Measurements from ENCODE around the gene ZMIZ2.
A peak's percentile ranks its signal among the peaks of the same experiment; 100 is the strongest.
"Not testable (repeated sequence)": the region's sequence is repeated elsewhere in the genome, so short reads cannot be mapped to it uniquely, and the experiment has no call there.

Gene ZMIZ2

DNA sequence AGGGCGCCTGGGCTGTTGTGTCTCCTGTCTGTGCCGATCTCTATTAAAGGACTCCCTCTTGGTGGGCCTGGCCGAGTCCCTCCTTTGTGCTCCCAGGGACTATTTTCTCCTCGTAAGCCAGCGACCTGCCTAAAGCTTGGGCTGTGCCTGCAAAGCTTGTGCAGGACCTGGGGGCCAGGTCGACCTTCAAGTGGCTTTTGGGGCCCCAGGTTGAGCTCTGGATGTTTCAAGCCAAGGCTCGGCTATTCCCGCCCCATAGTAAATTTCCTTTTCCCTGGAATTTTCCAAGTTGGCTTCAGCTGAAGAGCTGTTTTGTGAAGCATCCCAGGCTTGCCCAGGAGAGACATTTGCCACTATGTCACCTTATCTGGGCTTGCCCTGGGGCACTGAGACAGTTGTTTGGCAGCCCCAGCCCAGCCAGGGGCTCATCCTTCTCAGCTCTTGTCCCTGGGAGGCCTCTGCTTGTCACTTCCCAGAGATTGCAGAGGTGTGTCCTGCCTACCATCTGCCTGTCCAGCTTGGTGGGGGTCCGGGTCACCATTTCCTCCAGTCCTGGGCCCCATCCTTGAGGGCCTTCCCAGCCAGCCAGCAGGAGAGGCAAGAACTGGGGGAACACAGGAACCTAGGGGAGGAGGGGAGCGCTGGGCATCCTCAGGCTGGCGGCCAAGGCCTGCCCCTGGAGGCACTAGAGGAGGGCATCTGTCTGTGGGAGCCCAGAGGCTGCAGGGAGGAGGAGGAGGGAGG lies 20.2 kb downstream of the ZMIZ2 start:
- H3K27me3 ChIP-seq (ENCODE audit: control insufficient read depth, insufficient read depth, low read length), result no peaks in the 10 kb centered on the region
- no peak overlapping the region for H3K9ac ChIP-seq (ENCODE audit: low read depth, low read length)
- peaks cover 36% of the 10 kb centered on the region for H3K36me3 ChIP-seq (ENCODE audit: insufficient read depth, low read length)

GRCh38 chr7:44769376-44769775 lies 20.7 kb downstream of the ZMIZ2 start:
- H3K27me3 ChIP-seq (ENCODE audit: control insufficient read depth, insufficient read depth, low read length), result no peaks in the 10 kb centered on the region
- peaks cover 34% of the 10 kb centered on the region for H3K4me1 ChIP-seq (ENCODE audit: control insufficient read depth, insufficient read depth, low read length)
- no peak overlapping the region for H3K4me3 ChIP-seq (ENCODE audit: low read length)
- H3K4me2 ChIP-seq (ENCODE audit: low read length), result peak overlapping the region; percentile 53
- no peaks in the 10 kb centered on the region for H3K9me3 ChIP-seq (replicated peaks; ENCODE audit: low read length)
- H3K36me3 ChIP-seq (ENCODE audit: insufficient read depth, low read length), result peaks cover 31% of the 10 kb centered on the region
- H3K9ac ChIP-seq (ENCODE audit: low read depth, low read length), result no peak overlapping the region

More for the DNA sequence above, 20.2 kb downstream of the ZMIZ2 start:
- Histone ChIP-seq H3K4me2 (ENCODE audit: low read length) (peak overlapping the region; percentile 35), H3K4me3 (ENCODE audit: low read length) (no peak overlapping the region), H3K9me3 (replicated peaks; ENCODE audit: low read length) (no peaks in the 10 kb centered on the region), H3K4me1 (ENCODE audit: control insufficient read depth, insufficient read depth, low read length) (peaks cover 34% of the 10 kb centered on the region)

DNA sequence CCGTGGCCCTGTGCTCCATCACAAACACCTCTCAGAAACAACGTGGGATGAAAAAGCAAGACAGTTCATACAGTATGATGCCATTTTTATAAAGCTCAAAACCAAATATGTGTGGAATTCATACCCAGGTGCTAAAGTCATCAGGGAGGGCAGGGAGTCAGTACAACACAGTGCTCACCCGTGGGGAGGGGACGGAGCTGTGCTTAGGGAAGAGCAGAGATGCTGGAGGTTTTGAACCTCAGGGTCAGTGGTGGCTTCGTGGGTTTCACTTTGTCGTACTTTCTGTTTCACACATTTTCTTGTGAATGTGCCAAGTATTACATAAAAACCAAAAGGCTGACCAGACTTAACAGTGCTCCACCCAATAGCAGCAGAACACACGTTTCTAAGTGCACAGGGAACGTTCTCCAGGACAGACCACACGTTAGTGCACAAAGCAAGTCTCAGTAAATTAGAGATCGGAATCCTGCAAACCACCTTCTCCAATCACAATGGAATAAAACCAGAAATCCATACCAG lies 21.2 kb downstream of the ZMIZ2 start:
- H3K9me3 ChIP-seq (replicated peaks; ENCODE audit: low read length), result no peaks in the 10 kb centered on the region
- H3K36me3 ChIP-seq (ENCODE audit: insufficient read depth, low read length), result peaks cover 26% of the 10 kb centered on the region
- peaks cover 34% of the 10 kb centered on the region for H3K4me1 ChIP-seq (ENCODE audit: control insufficient read depth, insufficient read depth, low read length)
- H3K4me3 ChIP-seq (ENCODE audit: low read length), result no peak overlapping the region
- H3K9ac ChIP-seq (ENCODE audit: low read depth, low read length), result no peak overlapping the region
- H3K4me2 ChIP-seq (ENCODE audit: low read length), result peak overlapping the region; percentile 53
- H3K27me3 ChIP-seq (ENCODE audit: control insufficient read depth, insufficient read depth, low read length), result no peaks in the 10 kb centered on the region

DNA sequence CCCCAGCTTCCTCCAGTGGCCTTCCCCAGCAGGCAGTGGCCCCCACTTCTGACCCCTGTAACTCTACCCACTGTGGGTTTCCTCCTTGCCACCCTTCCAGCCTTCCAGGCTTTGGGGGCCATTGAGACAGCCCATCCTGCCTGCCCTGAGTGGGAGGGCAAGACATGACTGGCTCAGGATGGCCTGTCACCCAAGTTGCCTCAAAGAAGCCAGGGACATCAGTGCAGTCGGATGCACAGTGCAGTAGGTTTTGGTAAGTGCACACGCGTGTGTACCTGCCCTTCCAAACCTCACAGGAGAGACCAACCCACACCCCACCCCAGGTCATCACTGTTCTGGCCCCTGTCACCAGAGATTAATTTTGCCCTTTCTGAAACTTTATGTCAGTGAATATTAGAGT lies 22.7 kb downstream of the ZMIZ2 start:
- Histone ChIP-seq H3K27me3 (ENCODE audit: control insufficient read depth, insufficient read depth, low read length) (no peaks in the 10 kb centered on the region), H3K36me3 (ENCODE audit: insufficient read depth, low read length) (peaks cover 15% of the 10 kb centered on the region), H3K4me1 (ENCODE audit: control insufficient read depth, insufficient read depth, low read length) (peaks cover 34% of the 10 kb centered on the region), H3K4me2 (ENCODE audit: low read length) (no peak overlapping the region), H3K9me3 (replicated peaks; ENCODE audit: low read length) (no peaks in the 10 kb centered on the region), H3K9ac (ENCODE audit: low read depth, low read length) (no peak overlapping the region), H3K4me3 (ENCODE audit: low read length) (no peak overlapping the region)

DNA sequence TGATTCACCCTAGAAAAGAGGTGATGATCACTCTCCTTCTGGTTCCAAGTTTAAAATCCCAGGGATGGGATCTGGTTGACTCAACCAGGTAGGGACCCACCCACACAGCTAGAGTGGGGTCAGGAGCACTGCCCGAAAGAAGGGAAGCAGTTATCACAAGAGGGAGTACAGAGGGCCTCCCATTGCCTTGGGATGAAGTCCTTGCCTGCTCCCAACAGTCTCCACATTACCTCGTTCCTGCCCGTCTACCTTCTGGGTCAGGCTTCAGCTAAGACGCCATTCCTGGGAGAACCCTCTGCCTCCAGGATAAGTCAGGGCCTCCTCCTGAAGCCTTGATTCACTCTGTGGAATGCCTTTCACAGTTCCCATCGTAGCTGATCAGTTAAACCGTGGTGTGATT lies 23.8 kb downstream of the ZMIZ2 start:
- no peak overlapping the region for H3K9ac ChIP-seq (ENCODE audit: low read depth, low read length)
- no peaks in the 10 kb centered on the region for H3K9me3 ChIP-seq (replicated peaks; ENCODE audit: low read length)
- H3K4me1 ChIP-seq (ENCODE audit: control insufficient read depth, insufficient read depth, low read length), result peaks cover 29% of the 10 kb centered on the region
- no peak overlapping the region for H3K4me3 ChIP-seq (ENCODE audit: low read length)
- no peak overlapping the region for H3K4me2 ChIP-seq (ENCODE audit: low read length)
- H3K27me3 ChIP-seq (ENCODE audit: control insufficient read depth, insufficient read depth, low read length), result no peaks in the 10 kb centered on the region
- H3K36me3 ChIP-seq (ENCODE audit: insufficient read depth, low read length), result peaks cover 4% of the 10 kb centered on the region

DNA sequence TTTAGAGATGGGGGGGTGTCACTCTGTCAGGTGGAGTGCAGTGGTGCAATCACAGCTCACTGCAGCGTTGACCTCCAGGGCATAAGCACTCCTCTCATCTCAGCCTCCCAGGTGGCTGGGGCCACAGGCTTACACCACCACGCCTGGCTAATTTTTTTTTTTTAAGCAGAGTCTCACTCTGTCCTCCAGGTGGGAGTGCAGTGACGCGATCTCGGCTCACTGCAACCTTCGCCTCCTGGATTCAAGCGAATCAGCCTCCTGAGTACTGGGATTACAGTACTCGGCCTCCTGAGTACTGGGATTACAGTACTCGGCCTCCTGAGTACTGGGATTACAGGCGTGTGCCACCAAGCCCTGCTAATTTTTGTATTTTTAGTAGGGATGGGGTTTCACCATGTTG lies 24.2 kb downstream of the ZMIZ2 start:
- peaks cover 25% of the 10 kb centered on the region for H3K4me1 ChIP-seq (ENCODE audit: control insufficient read depth, insufficient read depth, low read length)
- no peaks in the 10 kb centered on the region for H3K27me3 ChIP-seq (ENCODE audit: control insufficient read depth, insufficient read depth, low read length)
- no peaks in the 10 kb centered on the region for H3K36me3 ChIP-seq (ENCODE audit: insufficient read depth, low read length)
- H3K9me3 ChIP-seq (replicated peaks; ENCODE audit: low read length), result no peaks in the 10 kb centered on the region
- no peak overlapping the region for H3K9ac ChIP-seq (ENCODE audit: low read depth, low read length)
- H3K4me2 ChIP-seq (ENCODE audit: low read length), result no peak overlapping the region
- no peak overlapping the region for H3K4me3 ChIP-seq (ENCODE audit: low read length)

- not testable (repeated sequence) for H3K4me1 ChIP-seq (ENCODE audit: control insufficient read depth, insufficient read depth, low read length); H3K4me2 ChIP-seq (ENCODE audit: low read length); H3K9me3 ChIP-seq (replicated peaks; ENCODE audit: low read length); H3K36me3 ChIP-seq (ENCODE audit: insufficient read depth, low read length); H3K27me3 ChIP-seq (ENCODE audit: control insufficient read depth, insufficient read depth, low read length); H3K9ac ChIP-seq (ENCODE audit: low read depth, low read length); H3K4me3 ChIP-seq (ENCODE audit: low read length)
Measured at GRCh38 chr7:44774486-44774885, 25.8 kb downstream of the ZMIZ2 start.

DNA sequence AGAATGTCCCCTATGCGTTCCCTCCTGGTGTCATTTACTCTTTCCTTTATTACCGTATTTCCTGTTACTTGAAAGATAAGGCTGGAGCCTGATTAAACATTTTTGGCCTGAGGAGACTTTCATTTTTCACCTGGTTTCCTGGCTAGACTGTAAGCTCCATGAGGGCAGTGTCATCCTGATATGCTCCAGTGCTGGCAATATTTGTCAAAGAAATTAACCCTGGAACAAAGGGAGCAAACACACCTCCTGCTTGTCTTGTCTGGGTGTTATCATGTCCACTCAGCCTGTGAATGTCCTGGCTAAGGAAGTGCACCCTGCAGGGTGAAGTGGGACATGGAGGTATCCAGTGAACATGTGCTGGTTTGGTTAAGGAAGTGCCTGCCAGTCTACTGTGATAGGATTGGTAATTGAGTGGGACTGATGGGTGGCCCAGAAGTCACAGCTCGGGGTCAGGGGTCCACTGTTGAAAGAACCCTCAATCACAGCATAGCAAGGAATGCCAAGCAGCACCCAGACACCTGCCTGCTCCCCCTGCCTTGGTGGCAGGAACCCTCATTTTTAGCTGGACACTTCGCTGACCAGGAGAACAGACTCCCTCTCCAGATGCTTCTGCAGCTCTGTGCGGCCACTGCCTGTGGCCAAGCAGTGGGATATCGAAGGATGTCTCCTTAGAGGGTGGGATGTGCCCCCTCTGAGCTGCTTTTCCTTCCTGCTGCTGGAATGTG lies 26.9 kb downstream of the ZMIZ2 start:
- no peak overlapping the region for H3K4me2 ChIP-seq (ENCODE audit: low read length)
- no peaks in the 10 kb centered on the region for H3K27me3 ChIP-seq (ENCODE audit: control insufficient read depth, insufficient read depth, low read length)
- H3K9ac ChIP-seq (ENCODE audit: low read depth, low read length), result no peak overlapping the region
- no peaks in the 10 kb centered on the region for H3K9me3 ChIP-seq (replicated peaks; ENCODE audit: low read length)
- H3K4me1 ChIP-seq (ENCODE audit: control insufficient read depth, insufficient read depth, low read length), result no peaks in the 10 kb centered on the region
- H3K4me3 ChIP-seq (ENCODE audit: low read length), result no peak overlapping the region
- H3K36me3 ChIP-seq (ENCODE audit: insufficient read depth, low read length), result no peaks in the 10 kb centered on the region

DNA sequence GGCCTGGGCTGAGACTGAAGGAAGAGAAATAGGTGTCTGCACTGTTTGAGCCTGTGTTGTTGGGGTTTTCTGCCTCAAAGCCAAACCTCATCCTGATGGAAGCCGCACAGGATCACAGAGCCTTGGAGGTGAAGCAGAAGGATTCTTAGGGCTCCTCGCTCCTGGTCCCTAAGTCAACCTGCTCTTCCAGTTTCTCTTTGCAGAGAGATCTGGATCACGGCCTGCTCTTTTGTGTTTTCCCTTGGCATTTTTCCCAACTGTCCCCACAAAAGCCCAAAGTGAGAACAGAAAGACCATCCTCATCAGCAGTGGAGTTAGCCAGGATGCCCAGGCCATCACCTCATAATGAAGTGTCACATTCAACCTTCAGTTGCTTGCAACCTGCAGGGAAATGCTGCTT lies 27.6 kb downstream of the ZMIZ2 start:
- Histone ChIP-seq H3K4me2 (ENCODE audit: low read length) (no peak overlapping the region), H3K4me3 (ENCODE audit: low read length) (no peak overlapping the region), H3K27me3 (ENCODE audit: control insufficient read depth, insufficient read depth, low read length) (no peaks in the 10 kb centered on the region), H3K4me1 (ENCODE audit: control insufficient read depth, insufficient read depth, low read length) (no peaks in the 10 kb centered on the region), H3K9me3 (replicated peaks; ENCODE audit: low read length) (no peaks in the 10 kb centered on the region), H3K9ac (ENCODE audit: low read depth, low read length) (no peak overlapping the region), H3K36me3 (ENCODE audit: insufficient read depth, low read length) (no peaks in the 10 kb centered on the region)

DNA sequence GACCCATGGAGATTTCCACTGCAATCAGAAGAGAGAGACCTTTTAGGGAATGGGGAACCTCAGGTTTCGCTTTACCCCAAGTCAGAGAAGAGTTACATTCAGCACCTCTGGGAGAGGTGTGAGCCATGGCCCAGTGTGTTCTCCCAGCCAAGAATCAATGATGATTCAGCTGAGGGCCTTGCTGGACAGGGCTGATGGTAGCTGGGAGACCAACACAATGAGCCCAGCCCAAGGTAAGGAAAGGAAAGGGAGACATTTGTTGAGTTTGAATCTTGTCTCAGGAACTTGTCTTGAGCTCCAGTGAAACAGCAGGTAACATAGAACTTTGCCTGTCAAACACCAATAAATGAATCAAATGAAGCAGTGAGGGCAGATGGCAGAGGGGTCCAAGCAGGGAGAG lies 33.8 kb downstream of the ZMIZ2 start:
- H3K4me2 ChIP-seq (ENCODE audit: low read length), result no peak overlapping the region
- H3K27me3 ChIP-seq (ENCODE audit: control insufficient read depth, insufficient read depth, low read length), result no peaks in the 10 kb centered on the region
- H3K4me3 ChIP-seq (ENCODE audit: low read length), result no peak overlapping the region
- no peak overlapping the region for H3K9ac ChIP-seq (ENCODE audit: low read depth, low read length)
- H3K36me3 ChIP-seq (ENCODE audit: insufficient read depth, low read length), result no peaks in the 10 kb centered on the region
- peaks cover 6% of the 10 kb centered on the region for H3K9me3 ChIP-seq (replicated peaks; ENCODE audit: low read length)
- H3K4me1 ChIP-seq (ENCODE audit: control insufficient read depth, insufficient read depth, low read length), result no peaks in the 10 kb centered on the region

GRCh38 chr7:44783407-44783806 lies 34.8 kb downstream of the ZMIZ2 start:
- Histone ChIP-seq H3K4me1 (ENCODE audit: control insufficient read depth, insufficient read depth, low read length) (no peaks in the 10 kb centered on the region), H3K4me2 (ENCODE audit: low read length) (no peak overlapping the region), H3K27me3 (ENCODE audit: control insufficient read depth, insufficient read depth, low read length) (no peaks in the 10 kb centered on the region), H3K9ac (ENCODE audit: low read depth, low read length) (no peak overlapping the region), H3K36me3 (ENCODE audit: insufficient read depth, low read length) (no peaks in the 10 kb centered on the region), H3K9me3 (replicated peaks; ENCODE audit: low read length) (peaks cover 6% of the 10 kb centered on the region), H3K4me3 (ENCODE audit: low read length) (no peak overlapping the region)

DNA sequence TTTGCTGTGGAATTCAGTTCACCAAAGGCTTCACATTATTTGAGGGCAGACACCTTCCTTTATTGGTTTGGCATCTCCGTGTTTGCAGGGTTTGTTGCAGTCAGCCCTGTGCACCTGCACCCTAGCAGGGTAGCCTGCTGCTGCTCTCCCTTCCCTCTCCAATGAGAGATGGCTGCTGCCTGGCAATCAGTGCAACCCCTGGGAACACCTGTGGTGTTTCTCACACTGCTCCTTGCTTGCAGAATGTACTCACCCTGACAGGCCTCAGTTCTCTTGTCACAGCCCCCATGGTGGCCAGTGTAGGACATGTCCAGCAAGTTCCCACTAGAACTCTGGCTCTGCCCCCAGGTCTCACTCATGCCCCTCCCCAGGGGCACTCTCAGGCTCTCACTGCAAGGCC lies 35.7 kb downstream of the ZMIZ2 start:
- Histone ChIP-seq H3K9me3 (replicated peaks; ENCODE audit: low read length) (peaks cover 6% of the 10 kb centered on the region), H3K4me3 (ENCODE audit: low read length) (no peak overlapping the region), H3K27me3 (ENCODE audit: control insufficient read depth, insufficient read depth, low read length) (no peaks in the 10 kb centered on the region), H3K4me1 (ENCODE audit: control insufficient read depth, insufficient read depth, low read length) (no peaks in the 10 kb centered on the region), H3K4me2 (ENCODE audit: low read length) (no peak overlapping the region), H3K9ac (ENCODE audit: low read depth, low read length) (no peak overlapping the region), H3K36me3 (ENCODE audit: insufficient read depth, low read length) (no peaks in the 10 kb centered on the region)

All from skeletal muscle satellite cell (primary cell).